Gastrocnemius medialis (tissue), 4 donors: ENCODE results near the gene KRT83. TPM values are rescaled to one million over a fixed set of nuclear protein-coding genes. Genes with fewer than 3 reads are reported as not detected.

Experiments
- ATAC-seq, 2 donors: fragments of 150-250 bp; one replicate each; pipeline ENCODE4 v1.9.1; 2016
- DNase-seq, 2 donors: peaks; one replicate each; pipeline ENCODE4 v3.0.0-alpha.2; 2019
- H3K27ac ChIP-seq, 4 donors: fragments of 200-600 bp; sonication (generic); 1 replicate in 1 of 4; 2 replicates in 3 of 4; pipeline ENCODE4 v1.5.1; 2016 to 2018; ENCODE audit warnings: mild to moderate bottlenecking in 2 of 4, moderate library complexity in 1 of 4
- H3K27me3 ChIP-seq, 3 donors: fragments of 200-600 bp; sonication (generic) in 2 of 3; 1 replicate in 1 of 3; 2 replicates in 2 of 3; pipeline versions ENCODE4 v1.5.1 to v1.6.0; 2016 to 2019; ENCODE audit warnings: mild to moderate bottlenecking in 1 of 3, moderate library complexity in 1 of 3
- H3K36me3 ChIP-seq, 2 donors: fragments of 200-600 bp; sonication (generic) in 1 of 2; one replicate each; pipeline ENCODE4 v1.5.1; 2017 to 2018
- H3K4me1 ChIP-seq, 2 donors: fragments of 200-600 bp; sonication (generic) in 1 of 2; one replicate each; pipeline ENCODE4 v1.5.1; 2016 to 2017; ENCODE audit warnings: mild to moderate bottlenecking in 2 of 2
- H3K4me3 ChIP-seq, 4 donors: fragments of 200-600 bp; sonication (generic) in 3 of 4; 1 replicate in 1 of 4; 2 replicates in 3 of 4; pipeline ENCODE4 v1.5.1; 2016 to 2019; ENCODE audit warnings: mild to moderate bottlenecking in 2 of 4
- H3K9me3 ChIP-seq, 3 donors: fragments of 200-600 bp; sonication (generic) in 2 of 3; 1 replicate in 1 of 3; 2 replicates in 2 of 3; pipeline ENCODE4 v1.5.1; 2016 to 2019
- CTCF ChIP-seq, 5 experiments: fragments of 450-650 bp in 3 of 5; fragments of 200-600 bp in 2 of 5; sonication (generic) in 2 of 5; IDR thresholded peaks in 4 of 5; conservative IDR thresholded peaks in 1 of 5; 1 replicate in 4 of 5; 2 replicates in 1 of 5; pipeline ENCODE4 v1.5.1; 2016 to 2019; ENCODE audit warnings: antibody characterized with exemption in 5 of 5, mild to moderate bottlenecking in 3 of 5, moderate library complexity in 3 of 5
- POLR2A ChIP-seq, 2 donors: fragments of 450-650 bp; IDR thresholded peaks; one replicate each; pipeline ENCODE4 v1.6.1; 2017; ENCODE audit warnings: antibody characterized with exemption in 2 of 2, mild to moderate bottlenecking in 2 of 2, moderate library complexity in 2 of 2
- in situ Hi-C, 4 donors: fragments of 200-750 bp; cut with MboI; loops; one replicate each; pipeline versions ENCODE4 v1.15.0 to v1.8.0; 2017; ENCODE audit warnings: low sequenced_read_pairs in 4 of 4
- intact Hi-C: fragments of 100-400 bp; cut with DNase I; formaldehyde crosslinking; loops from one replicate; pipeline ENCODE4 v1.15.1; 2023; ENCODE audit warnings: low total_unique reads
- total RNA-seq, 4 donors: library from RNA; depleted of rRNA; stranded (reverse); fragments of >200 nt; gene quantifications; one replicate each; pipeline versions ENCODE4 v1.1.0 to v1.2.3, GENCODE V29; 2016

KRT83 gene
- total RNA-seq, 4 donors from 2014 or later: 0.13 TPM; not detected in 3

- no peak for ATAC-seq
- intact Hi-C loops: no loop called here
- no peak overlapping the region for H3K27ac ChIP-seq
- in situ Hi-C loops: loop anchor here in 1 of 4 donors (10.0 kb wide), 1 partner anchor 525 kb away; no protein-coding TSS in a partner anchor
- H3K4me1 ChIP-seq: no peaks in the 10 kb centered on the region
- H3K4me3 ChIP-seq: no peak overlapping the region
- H3K9me3 ChIP-seq: no peaks in the 10 kb centered on the region
- H3K36me3 ChIP-seq: no peaks in the 10 kb centered on the region
- DNase-seq: no peak
- H3K27me3 ChIP-seq: peaks cover 0 to 3% (median 3%) of the 10 kb centered on the region in 3 donors
- TF ChIP-seq POLR2A (IDR thresholded peaks at IDR 0.05) (no peak), CTCF (IDR thresholded peaks at IDR 0.05 in 4 of 5, conservative IDR thresholded peaks at IDR 0.05 in 1 of 5) (no peak)
Measured at GRCh38 chr12:52359621-52360061, 38.4 kb upstream of the KRT83 start.

DNA sequence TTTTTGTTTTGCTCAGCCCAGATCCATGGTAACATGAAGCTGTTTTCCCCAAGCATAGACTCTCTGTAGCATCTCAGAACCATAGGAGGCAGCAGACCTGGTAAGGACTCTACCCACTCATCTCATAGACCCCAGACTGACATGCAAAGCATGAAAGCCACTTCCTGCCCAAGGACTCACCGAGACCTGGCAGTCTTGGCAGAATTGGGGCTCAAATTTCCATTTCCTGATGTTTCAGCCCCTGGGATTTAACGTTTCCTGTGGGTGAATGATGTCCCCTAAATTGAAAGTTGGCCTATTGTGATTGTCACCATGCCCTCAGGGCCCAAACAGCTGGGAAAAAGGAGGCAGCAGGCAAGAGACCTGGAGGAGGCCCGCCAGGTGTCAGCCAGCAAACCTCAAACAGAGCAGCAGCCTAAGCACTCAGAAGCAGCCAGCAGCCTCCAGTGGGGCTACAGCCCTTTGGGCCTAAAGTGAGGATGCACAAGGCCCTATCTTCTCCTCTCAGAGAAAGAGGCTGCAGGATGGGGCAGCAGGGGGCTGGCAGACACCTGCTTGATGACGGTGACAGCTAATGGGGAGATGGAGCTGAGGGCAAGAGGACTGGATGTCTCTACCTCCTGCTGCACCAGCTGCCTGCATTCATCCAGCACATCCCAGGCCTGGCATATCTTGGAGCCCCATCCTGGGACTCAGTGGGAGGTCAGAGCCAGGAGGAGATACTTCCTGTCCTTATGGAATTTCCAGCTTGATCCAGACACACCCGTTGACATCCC is 37.6 kb upstream of the KRT83 start:
- in situ Hi-C loops (no loop called here), intact Hi-C loops (no loop called here)
- Histone ChIP-seq H3K27me3 (peaks cover 0 to 7% (median 6%) of the 10 kb centered on the region in 3 donors), H3K27ac (no peak overlapping the region), H3K9me3 (no peaks in the 10 kb centered on the region), H3K4me1 (no peaks in the 10 kb centered on the region), H3K36me3 (no peaks in the 10 kb centered on the region), H3K4me3 (no peak overlapping the region)
- TF ChIP-seq POLR2A (IDR thresholded peaks at IDR 0.05) (no peak), CTCF (IDR thresholded peaks at IDR 0.05 in 4 of 5, conservative IDR thresholded peaks at IDR 0.05 in 1 of 5) (no peak)
- DNase-seq: peak in 1 of 2 donors; percentile 3
- no peak for ATAC-seq

- peaks cover 0 to 7% (median 6%) of the 10 kb centered on the region in 3 donors for H3K27me3 ChIP-seq
- TF ChIP-seq POLR2A (IDR thresholded peaks at IDR 0.05): no peak
- TF ChIP-seq CTCF (IDR thresholded peaks at IDR 0.05 in 4 of 5, conservative IDR thresholded peaks at IDR 0.05 in 1 of 5): no peak
- H3K36me3 ChIP-seq: no peaks in the 10 kb centered on the region
- H3K27ac ChIP-seq: no peak overlapping the region
- in situ Hi-C loops: no loop called here
- no peak overlapping the region for H3K4me3 ChIP-seq
- ATAC-seq (no peak), DNase-seq (peak in 1 of 2 donors; percentile 2)
- no peaks in the 10 kb centered on the region for H3K4me1 ChIP-seq
- intact Hi-C loops: no loop called here
- no peaks in the 10 kb centered on the region for H3K9me3 ChIP-seq
Measured at GRCh38 chr12:52356762-52357580, 35.8 kb upstream of the KRT83 start.

- in situ Hi-C loops (no loop called here), intact Hi-C loops (no loop called here)
- DNase-seq (peak in 1 of 2 donors; percentile 8), ATAC-seq (no peak)
- Histone ChIP-seq H3K27ac (no peak overlapping the region), H3K9me3 (no peaks in the 10 kb centered on the region), H3K4me1 (no peaks in the 10 kb centered on the region), H3K36me3 (no peaks in the 10 kb centered on the region), H3K27me3 (peaks cover 0 to 7% (median 6%) of the 10 kb centered on the region in 3 donors), H3K4me3 (no peak overlapping the region)
- no peak for TF ChIP-seq POLR2A (IDR thresholded peaks at IDR 0.05)
- no peak for TF ChIP-seq CTCF (IDR thresholded peaks at IDR 0.05 in 4 of 5, conservative IDR thresholded peaks at IDR 0.05 in 1 of 5)
Measured at GRCh38 chr12:52356031-52356761, 35.0 kb upstream of the KRT83 start.
